Activated B cell treated with CpG ODN at 0.5 μM for 24 hours (primary cell): ENCODE data around the gene ZNF800. TPM values are rescaled to one million over a fixed set of nuclear protein-coding genes. Genes with fewer than 3 reads are reported as not detected.
"Not testable (repeated sequence)": the region's sequence is repeated elsewhere in the genome, so short reads cannot be mapped to it uniquely, and the experiment has no call there.

Source experiments
- ATAC-seq: fragments of 200-7000 bp; cut with Tn5 transposase; one replicate; pipeline ENCODE4 v1.10.0; 2021; ENCODE audit warnings: low read depth, mild to moderate bottlenecking, moderate library complexity
- CTCF ChIA-PET: fragments of 350-600 bp; sonication (Branson Sonifier 250); formaldehyde crosslinking; loops from one replicate; lab custom pipeline; 2021; ENCODE audit warnings: antibody characterized with exemption; lab: Charles Lee
- POLR2A ChIA-PET: fragments of 350-600 bp; sonication (Branson Sonifier 250); formaldehyde crosslinking; loops from one replicate; lab custom pipeline; 2021; ENCODE audit warnings: antibody characterized with exemption; lab: Charles Lee
- DNase-seq: peaks from one replicate; pipeline ENCODE4 v3.0.0; 2022
- H3K27ac Mint-ChIP-seq: one replicate; pipeline ENCODE4 v1.8.0; 2020; ENCODE audit warnings: mixed read lengths
- H3K27me3 Mint-ChIP-seq: one replicate; pipeline ENCODE4 v1.8.0; 2021; ENCODE audit warnings: mixed read lengths
- H3K36me3 Mint-ChIP-seq: one replicate; pipeline ENCODE4 v1.8.0; 2021; ENCODE audit warnings: low read depth, mixed read lengths
- H3K4me1 Mint-ChIP-seq: one replicate; pipeline ENCODE4 v1.8.0; 2021; ENCODE audit warnings: mixed read lengths
- H3K4me3 Mint-ChIP-seq: one replicate; pipeline ENCODE4 v1.8.0; 2020; ENCODE audit warnings: mild to moderate bottlenecking, mixed read lengths
- H3K9me3 Mint-ChIP-seq: one replicate; pipeline ENCODE4 v1.8.0; 2020; ENCODE audit warnings: mixed read lengths
- CTCF ChIP-seq: fragments of 200-600 bp; IDR thresholded peaks from one replicate; pipeline ENCODE4 v1.8.0; 2022; ENCODE audit warnings: antibody characterized with exemption, mild to moderate bottlenecking
- intact Hi-C: fragments of 100-400 bp; cut with micrococcal nuclease; formaldehyde crosslinking; loops from one replicate; pipeline ENCODE4 v1.15.1; 2024
- total RNA-seq: library from RNA; stranded (reverse); gene quantifications from 2 replicates; pipeline ENCODE4 v1.2.3, GENCODE V29; 2022

Gene ZNF800
- 40.5 and 53.5 TPM in 2 replicates for total RNA-seq

GRCh38 chr7:127392566-127393367 is at the start of gene ZNF800:
Gene ZNF800 (minus strand): TSS chr7:127392708. CDS start chr7:127391557, 1,151 bp downstream.
- peak within 1 kb of the TSS; percentile 96 for H3K4me3 Mint-ChIP-seq
- intact Hi-C loops: loop anchor here (1.0 to 5.0 kb wide), 7 partner anchors 22 to 951 kb away; partner anchors contain the start of genes GCC1, GRM8 and RBM28
- H3K36me3 Mint-ChIP-seq: peaks cover 32% of the 10 kb centered on the region
- ChIA-PET POLR2A (interaction anchor here (0.8 to 3.0 kb wide), 22 partner anchors 9 to 951 kb away, joined by 3 to 33 read pairs (median 5); partner anchors contain the start of genes ARF5, GCC1 and RBM28), CTCF (interaction anchor here (0.8 to 2.4 kb wide), 6 partner anchors 20 to 55 kb away, joined by 3 to 22 read pairs (median 4); no protein-coding TSS in a partner anchor)
- DNase-seq (peak; percentile 89), ATAC-seq (peak; percentile 85)
- peak within 1 kb of the TSS; percentile 98 for H3K27ac Mint-ChIP-seq
- H3K27me3 Mint-ChIP-seq: no peaks in the 10 kb centered on the region
- H3K9me3 Mint-ChIP-seq: peaks cover 5% of the 10 kb centered on the region
- TF ChIP-seq CTCF: no peak
- H3K4me1 Mint-ChIP-seq: peaks cover 60% of the 10 kb centered on the region

GRCh38 chr7:127440206-127440605 is 47.7 kb upstream of the ZNF800 start:
- peaks cover 2% of the 10 kb centered on the region for H3K9me3 Mint-ChIP-seq
- H3K27me3 Mint-ChIP-seq: peaks cover 13% of the 10 kb centered on the region
- no peaks in the 10 kb centered on the region for H3K4me1 Mint-ChIP-seq
- ChIA-PET CTCF (no interaction called here), POLR2A (interaction anchor here (1.2 kb wide), 1 partner anchor 48 kb away, joined by 3 read pairs; the partner anchor contains the start of gene ZNF800)
- H3K36me3 Mint-ChIP-seq: no peaks in the 10 kb centered on the region
- H3K27ac Mint-ChIP-seq: no peak overlapping the region
- no peak for TF ChIP-seq CTCF
- DNase-seq: no peak
- no peak for ATAC-seq
- intact Hi-C loops: no loop called here
- no peak overlapping the region for H3K4me3 Mint-ChIP-seq

GRCh38 chr7:127438836-127439235 is 46.3 kb upstream of the ZNF800 start:
- CTCF ChIA-PET: no interaction called here
- H3K4me3 Mint-ChIP-seq: no peak overlapping the region

GRCh38 chr7:127437837-127438236 is 45.3 kb upstream of the ZNF800 start:
- Mint-ChIP-seq H3K9me3 (peaks cover 2% of the 10 kb centered on the region), H3K27me3 (peaks cover 10% of the 10 kb centered on the region), H3K4me3 (no peak overlapping the region), H3K27ac (no peak overlapping the region), H3K4me1 (no peaks in the 10 kb centered on the region), H3K36me3 (no peaks in the 10 kb centered on the region)
- TF ChIP-seq CTCF: no peak
- ChIA-PET POLR2A (no interaction called here), CTCF (interaction anchor here (1.0 kb wide), 1 partner anchor 9 kb away, joined by 3 read pairs; no protein-coding TSS in a partner anchor)
- DNase-seq: no peak
- intact Hi-C loops: no loop called here
- ATAC-seq: no peak

More at GRCh38 chr7:127438836-127439235, 46.3 kb upstream of the ZNF800 start:
- Mint-ChIP-seq H3K36me3 (no peaks in the 10 kb centered on the region), H3K9me3 (peaks cover 2% of the 10 kb centered on the region), H3K27me3 (peaks cover 11% of the 10 kb centered on the region), H3K4me1 (no peaks in the 10 kb centered on the region), H3K27ac (no peak overlapping the region)
- POLR2A ChIA-PET: no interaction called here
- ATAC-seq (no peak), DNase-seq (no peak)
- TF ChIP-seq CTCF: no peak
- intact Hi-C loops: no loop called here

GRCh38 chr7:127437241-127437640 is 44.7 kb upstream of the ZNF800 start:
- DNase-seq (no peak), ATAC-seq (no peak)
- POLR2A ChIA-PET: no interaction called here
- Mint-ChIP-seq H3K27ac (no peak overlapping the region), H3K9me3 (peaks cover 2% of the 10 kb centered on the region), H3K27me3 (peaks cover 10% of the 10 kb centered on the region), H3K4me1 (no peaks in the 10 kb centered on the region), H3K4me3 (no peak overlapping the region), H3K36me3 (no peaks in the 10 kb centered on the region)
- TF ChIP-seq CTCF: no peak
- CTCF ChIA-PET: interaction anchor here (1.0 kb wide), 1 partner anchor 10 kb away, joined by 3 read pairs; no protein-coding TSS in a partner anchor
- intact Hi-C loops: no loop called here

GRCh38 chr7:127429281-127429680 is 36.8 kb upstream of the ZNF800 start:
- H3K27ac Mint-ChIP-seq, ATAC-seq, intact Hi-C loops, DNase-seq, CTCF ChIA-PET, POLR2A ChIA-PET, H3K9me3 Mint-ChIP-seq, H3K27me3 Mint-ChIP-seq, H3K4me3 Mint-ChIP-seq, H3K36me3 Mint-ChIP-seq: not testable (repeated sequence)
- peaks cover 14% of the 10 kb centered on the region for H3K4me1 Mint-ChIP-seq
